Measurements from ENCODE around the gene DYNC1LI1.

DYNC1LI1 gene

DNA sequence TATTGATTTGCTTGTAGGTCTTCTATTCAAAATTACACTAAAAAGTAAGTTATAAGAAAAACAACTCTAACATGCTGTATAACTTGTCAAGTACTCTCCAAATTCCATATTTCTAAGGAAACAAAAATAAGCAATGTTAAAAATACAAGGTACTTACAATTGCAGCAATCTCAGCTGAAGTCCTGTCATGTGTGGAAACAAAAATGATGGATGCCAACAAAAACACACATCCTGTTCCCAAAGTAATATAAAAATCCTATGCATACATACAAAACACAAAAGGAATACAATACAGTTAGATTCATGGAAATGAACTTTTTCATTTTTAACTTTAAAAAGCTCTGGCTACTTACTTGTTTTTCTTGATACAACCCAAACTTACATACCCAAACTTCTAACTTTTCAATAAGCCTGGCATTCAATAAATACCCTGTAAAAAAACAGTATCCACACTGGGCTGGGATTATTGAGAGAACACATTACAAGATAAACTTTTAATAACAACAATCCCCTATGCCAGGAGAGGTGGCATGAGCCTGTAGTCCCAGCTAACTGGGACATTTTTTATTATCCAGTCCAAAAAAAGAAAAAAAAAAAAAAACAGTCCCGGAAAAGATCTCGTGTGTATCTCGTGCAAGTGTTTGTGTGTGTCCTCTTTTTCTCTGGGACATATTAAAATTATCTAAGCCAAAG lies 82.7 kb downstream of the DYNC1LI1 start:
- DNase-seq, result no peak

- DNase-seq, result no peak
These were observed 86.2 kb downstream of the DYNC1LI1 start for GRCh38 chr3:32484436-32484835.

GRCh38 chr3:32483772-32484171 lies 86.9 kb downstream of the DYNC1LI1 start:
- no peak for DNase-seq

GRCh38 chr3:32482693-32483092 lies 88.0 kb downstream of the DYNC1LI1 start:
- no peak for DNase-seq

DNA sequence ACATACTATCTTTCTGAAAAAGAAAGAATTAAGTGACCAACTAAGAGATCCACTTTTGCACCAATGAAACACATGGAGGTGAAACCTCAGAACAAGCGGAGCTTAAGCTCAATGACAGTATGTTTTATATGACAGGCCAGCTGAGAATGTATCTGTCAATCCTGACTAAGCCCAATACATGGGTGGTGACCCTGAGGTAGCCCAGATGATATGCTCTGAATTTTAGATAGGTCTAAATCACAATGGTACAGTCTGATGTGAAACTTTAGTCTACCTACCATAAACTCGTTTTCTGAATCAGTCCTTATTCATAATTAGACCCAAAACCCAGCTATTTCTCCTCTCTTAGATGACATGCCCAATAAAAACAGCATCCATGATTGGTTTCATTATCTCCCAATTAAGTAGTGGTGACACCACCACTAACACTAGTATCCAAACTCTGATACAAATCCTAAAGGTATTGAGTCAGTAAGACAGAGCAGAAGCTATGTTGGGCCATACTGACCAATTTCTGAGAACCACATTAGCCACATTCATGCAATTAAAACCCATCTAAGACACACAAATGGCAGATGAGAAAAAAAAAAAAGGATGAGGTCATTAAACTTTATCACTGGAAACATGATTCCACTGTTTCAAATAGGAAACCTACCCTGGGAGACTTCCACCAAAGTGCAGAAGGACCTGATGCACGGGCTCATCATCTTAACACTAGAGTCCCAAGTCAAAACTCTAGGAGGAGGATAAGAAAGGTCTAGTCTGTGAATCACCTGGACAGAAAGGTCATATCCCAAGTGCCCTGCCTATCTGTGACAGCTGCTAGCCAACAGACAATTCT lies 88.6 kb downstream of the DYNC1LI1 start:
- no peak for DNase-seq

GRCh38 chr3:32480604-32481003 lies 90.1 kb downstream of the DYNC1LI1 start:
- DNase-seq, result no peak
